GM19193 (cell line): ENCODE data around the gene CTCF.

ENCODE experiments used
- POLR2A ChIP-seq: IDR thresholded peaks from 4 replicates; pipeline ENCODE4 v1.6.1; 2011; ENCODE audit not compliant: insufficient read depth, insufficient read length; ENCODE audit errors: extremely low read depth

CTCF gene

GRCh38 chr16:67606632-67607031, 44.3 kb downstream of the CTCF start:
- TF ChIP-seq POLR2A = no peak

- TF ChIP-seq POLR2A = no peak
These were observed 46.0 kb downstream of the CTCF start for GRCh38 chr16:67608364-67608763.

- TF ChIP-seq POLR2A = no peak
These were observed 51.5 kb downstream of the CTCF start for GRCh38 chr16:67613808-67614207.

GRCh38 chr16:67628216-67628615, 65.9 kb downstream of the CTCF start:
- no peak for TF ChIP-seq POLR2A

- TF ChIP-seq POLR2A = no peak
These were observed 70.3 kb downstream of the CTCF start for GRCh38 chr16:67632415-67633172.

GRCh38 chr16:67636713-67637112, 74.4 kb downstream of the CTCF start:
- no peak for TF ChIP-seq POLR2A

GRCh38 chr16:67637625-67638024, 75.3 kb downstream of the CTCF start:
- no peak for TF ChIP-seq POLR2A

- no peak for TF ChIP-seq POLR2A
These were observed 79.7 kb downstream of the CTCF start for GRCh38 chr16:67641779-67642708.

GRCh38 chr16:67644038-67644437, 81.7 kb downstream of the CTCF start:
- TF ChIP-seq POLR2A = no peak

GRCh38 chr16:67645397-67646121, 83.2 kb downstream of the CTCF start:
- TF ChIP-seq POLR2A = no peak

GRCh38 chr16:67647111-67647651, 84.9 kb downstream of the CTCF start:
- TF ChIP-seq POLR2A = no peak

- TF ChIP-seq POLR2A = no peak
These were observed 85.4 kb downstream of the CTCF start for GRCh38 chr16:67647681-67648080.

- no peak for TF ChIP-seq POLR2A
These were observed 85.9 kb downstream of the CTCF start for GRCh38 chr16:67648088-67648763.

- TF ChIP-seq POLR2A = no peak
These were observed 86.6 kb downstream of the CTCF start for GRCh38 chr16:67648764-67649407.
